Inflammatory macrophage treated with lipopolysaccharide for 4 hours (primary cell): ENCODE data around the gene SIGLEC7.

Source experiments
- DNase-seq: peaks from one replicate; pipeline ENCODE4 v3.0.0-alpha.2; 2020

The SIGLEC7 gene

DNA sequence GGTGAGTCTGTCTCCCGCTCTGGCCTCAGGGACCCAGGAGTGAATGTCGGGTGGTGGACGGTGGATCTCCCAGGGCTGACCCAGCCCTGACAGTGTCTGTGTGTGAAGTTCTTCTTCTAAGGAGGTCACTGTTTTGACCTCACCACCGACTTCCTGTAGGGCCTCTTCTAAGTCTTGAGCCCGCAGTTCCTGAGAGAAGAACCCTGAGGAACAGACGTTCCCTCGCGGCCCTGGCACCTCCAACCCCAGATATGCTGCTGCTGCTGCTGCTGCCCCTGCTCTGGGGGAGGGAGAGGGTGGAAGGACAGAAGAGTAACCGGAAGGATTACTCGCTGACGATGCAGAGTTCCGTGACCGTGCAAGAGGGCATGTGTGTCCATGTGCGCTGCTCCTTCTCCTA, at the start of gene SIGLEC7:
SIGLEC7 (plus strand) TSS at position 183 of the 400 bp plus-strand sequence; CDS start at position 252, 69 bp downstream.
- DNase-seq, result peak; percentile 57

DNA sequence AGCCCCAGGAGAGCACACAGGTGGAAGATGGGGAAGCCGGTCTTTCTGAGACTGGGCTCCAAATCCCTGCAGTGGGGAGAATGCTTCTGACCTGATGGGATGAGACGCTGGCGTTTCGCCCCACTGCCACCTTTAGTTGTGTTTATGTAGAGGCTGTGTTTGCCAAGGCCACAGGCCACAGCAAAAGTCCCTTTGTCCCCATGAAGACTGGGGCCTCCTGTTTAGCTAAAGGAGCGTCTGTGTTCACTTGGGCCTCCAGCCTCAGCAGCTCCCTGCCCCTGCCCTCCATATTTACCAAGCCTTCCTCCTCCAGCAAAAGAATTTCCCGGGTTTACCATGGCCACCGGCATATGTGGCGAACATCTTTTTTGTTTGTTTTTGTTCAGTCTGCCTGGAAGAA, 49.0 kb upstream of the SIGLEC7 start:
- no peak for DNase-seq

DNA sequence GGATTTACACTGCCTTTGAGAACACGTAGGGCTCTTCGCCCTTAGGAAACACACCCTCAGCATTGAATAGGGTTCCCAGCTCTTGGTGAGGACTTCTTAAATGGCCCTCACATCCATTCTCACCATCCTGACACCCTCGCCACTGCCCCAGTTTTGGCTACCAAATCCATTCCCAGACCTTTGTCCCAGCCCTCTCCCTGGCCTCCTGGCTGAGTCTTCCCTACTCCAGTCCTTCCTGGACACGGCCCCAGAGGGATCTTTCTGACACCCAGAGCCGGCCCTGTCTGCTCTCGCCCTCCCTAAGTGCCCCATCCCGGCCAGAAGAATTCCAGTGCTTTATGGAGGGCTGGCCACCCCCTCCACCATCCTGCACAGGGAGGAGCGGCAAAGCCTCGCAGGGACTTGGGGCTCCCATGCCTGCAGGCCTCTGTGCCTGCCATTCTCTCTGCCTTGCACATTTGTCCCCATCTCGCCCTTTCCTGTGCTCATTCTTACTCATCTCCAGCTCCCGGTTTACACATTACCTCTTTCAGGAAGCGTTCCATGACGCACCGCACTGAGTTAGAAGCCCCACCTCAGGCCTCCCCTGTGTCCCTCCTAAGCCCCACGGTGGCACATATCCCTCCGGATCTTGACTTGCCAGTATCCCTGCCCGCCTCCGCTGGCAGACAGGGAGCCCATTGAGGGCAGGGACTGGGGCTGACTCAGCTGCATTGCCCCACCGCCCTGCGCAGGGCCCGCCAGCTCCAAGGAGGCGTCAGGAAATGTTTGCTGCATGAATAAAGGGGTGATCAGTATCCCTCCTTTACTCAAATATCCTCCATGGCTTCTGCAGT, 48.4 kb upstream of the SIGLEC7 start:
- no peak for DNase-seq

DNA sequence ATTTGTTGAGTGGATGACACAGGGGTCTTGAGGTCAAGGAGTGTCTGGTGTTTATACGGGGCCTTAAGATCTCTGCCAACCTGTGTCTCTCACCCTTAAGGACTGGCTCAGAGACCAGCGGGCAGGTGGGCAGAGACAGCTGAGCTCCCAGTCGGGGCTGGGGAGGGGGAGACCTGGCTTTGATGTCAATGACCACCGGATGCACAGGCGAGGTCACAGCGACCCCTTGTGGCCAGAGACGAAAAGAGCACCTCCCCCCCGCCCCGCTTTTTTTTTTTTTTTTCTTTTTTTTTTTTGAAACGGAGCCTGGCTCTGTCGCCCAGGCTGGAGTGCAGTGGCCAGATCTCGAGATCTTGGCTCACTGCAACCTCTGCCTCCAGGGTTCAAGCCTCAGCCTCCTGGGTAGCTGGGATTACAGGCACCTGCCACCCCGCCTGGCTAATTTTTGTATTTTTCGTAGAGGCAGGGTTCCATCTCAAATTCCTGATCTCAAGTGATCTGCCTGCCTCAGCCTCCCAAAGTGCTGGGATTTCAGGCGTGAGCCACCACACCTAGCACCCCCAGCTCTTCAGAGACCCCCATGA, 47.3 kb upstream of the SIGLEC7 start:
- DNase-seq, result peak; percentile 10

DNA sequence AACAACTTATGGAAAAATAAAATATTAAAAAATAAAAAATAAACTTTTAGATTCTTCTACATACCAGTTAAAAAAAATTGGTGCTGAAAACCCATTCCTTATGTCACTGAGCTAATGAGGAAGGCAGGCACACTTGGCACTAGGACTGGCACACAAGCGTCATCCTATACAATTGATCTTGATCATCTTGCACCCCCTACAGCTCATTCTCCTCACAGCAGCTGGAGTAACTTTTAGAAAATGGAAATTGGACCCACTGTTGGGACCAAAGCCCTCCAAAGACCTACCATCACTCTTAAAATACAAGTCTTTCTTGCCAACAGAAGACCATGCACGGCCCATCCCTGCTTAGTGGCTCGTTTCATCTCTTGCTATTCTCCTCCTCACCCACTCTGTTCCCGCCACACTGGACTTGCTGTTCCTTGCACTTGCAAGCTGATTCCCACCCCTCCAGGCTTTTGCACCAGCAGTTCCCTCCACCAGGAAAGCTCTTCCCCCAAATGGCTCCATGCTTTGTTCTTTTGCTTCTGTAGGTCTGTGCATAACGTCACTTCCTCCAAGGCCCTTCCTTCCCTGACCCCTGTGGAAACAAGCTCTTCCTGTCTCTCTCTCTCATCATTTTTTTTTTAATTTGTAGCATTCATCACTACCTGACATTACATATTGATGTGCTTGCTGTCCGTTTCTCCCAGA, 45.5 kb upstream of the SIGLEC7 start:
- peak; percentile 10 for DNase-seq

DNA sequence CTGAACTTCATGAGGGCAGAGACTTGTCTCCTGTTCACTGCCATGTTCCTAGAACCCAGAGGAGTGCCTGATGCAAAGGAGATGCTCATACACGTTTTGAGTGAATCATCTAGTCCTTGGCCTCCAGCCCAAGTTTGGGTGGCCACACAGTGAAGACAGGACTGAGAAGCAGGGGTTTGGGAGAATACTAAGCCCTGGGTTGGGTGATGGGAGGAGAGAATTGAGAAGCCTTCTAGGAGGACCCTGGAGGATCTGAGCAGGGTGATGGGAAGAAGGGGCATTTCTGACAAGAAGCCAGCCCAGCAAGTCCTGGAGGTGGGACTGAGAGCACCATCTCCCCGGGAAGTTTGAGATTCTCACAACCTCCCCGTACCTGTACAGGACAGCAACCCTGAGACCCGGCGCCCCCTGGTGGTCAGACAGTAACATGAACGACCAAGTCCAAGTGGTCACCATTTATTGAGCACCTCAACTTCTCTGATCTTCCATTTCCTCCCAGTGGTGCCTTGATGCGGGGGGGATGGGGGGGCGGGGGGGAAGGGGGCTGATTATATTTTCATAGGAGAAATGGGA, 44.8 kb upstream of the SIGLEC7 start:
- DNase-seq, result peak; percentile 40

DNA sequence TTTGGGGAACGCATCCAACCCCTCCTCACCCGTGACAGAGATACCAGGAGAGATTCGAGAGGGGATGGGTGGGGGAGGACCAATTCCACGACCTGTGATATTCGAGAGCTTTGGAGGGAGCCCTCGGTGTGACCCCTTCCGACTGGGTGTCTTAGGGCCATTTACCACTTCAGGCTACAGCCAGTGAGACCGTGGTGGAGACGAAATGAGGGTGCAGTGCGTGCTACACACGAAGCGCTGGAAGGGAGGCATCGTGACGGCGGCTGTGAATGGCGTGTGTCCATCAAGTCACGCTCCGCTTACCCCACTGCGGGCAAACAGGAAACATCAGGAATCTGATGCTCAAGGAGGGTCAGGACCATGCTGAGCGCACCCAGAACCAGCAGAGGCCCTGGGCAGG, 44.3 kb upstream of the SIGLEC7 start:
- no peak for DNase-seq

DNA sequence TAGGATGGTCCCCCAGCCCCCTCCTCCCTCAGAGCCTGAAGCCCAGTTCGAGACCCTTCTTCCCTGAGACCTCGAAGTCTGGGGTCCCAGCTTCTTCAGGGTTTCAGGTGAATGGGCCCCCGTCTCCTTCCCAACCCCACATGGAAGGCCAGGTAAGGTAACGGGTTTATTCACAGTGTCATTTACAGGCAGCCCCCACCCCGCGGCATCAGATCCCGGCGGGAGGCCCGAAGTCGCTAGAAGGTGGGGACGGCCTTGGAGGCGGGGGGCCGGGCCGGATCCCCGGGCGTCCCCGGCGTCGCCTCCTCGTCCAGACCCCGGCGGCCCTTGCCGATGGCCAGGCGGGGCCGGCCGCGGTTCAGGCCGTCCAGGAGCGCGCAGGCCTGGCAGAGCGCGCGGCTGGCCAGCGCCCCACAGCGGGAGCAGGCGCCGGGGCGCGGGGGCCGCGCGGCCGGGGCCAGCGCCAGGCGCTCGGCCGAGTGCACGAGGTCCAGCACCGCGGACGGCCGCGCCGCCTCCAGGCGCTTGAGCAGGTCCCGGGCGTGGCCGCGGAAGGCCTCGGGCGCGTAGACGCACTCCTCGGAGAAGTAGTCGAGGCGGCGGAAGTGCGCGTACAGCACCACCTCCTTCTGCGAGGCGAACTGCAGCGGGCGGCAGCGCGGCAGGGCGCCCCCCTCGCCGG, 43.6 kb upstream of the SIGLEC7 start:
- DNase-seq, result peak; percentile 60

DNA sequence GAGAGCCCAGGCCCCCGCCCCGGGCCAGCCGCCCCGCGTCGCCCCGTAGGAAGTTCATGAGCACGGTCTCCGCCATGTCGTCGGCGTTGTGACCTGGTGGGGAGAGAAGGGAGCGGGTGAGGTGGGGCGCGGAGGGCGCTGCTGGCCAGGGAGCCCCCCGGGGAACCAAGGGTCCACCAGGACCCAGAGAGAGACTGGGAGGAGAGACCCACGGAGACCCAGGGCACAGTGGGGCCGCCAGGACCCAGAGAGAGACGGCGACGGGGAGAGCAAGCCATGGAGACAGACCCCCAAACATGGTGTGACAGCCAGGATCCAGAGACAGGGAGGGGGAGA, 43.1 kb upstream of the SIGLEC7 start:
- no peak for DNase-seq

DNA sequence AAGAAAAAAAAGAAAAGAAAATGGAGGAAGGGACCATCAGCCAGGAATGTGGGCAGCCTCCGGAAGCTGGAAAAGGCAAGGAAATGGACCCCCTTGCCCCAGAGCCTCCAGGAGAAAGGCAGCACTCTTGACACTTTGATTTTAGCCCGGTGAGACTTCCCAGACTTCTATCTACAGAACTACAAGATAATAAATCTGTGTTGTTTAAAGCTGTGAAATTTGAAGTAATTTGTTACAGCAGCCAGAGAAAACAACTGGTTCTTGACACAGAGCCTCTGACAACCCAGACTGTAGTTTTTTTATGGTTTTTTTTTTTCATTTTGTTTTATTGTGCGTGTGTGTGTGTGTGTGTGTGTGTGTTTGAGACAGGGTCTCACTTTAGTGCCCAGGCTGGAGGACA, 41.5 kb upstream of the SIGLEC7 start:
- DNase-seq, result no peak

DNA sequence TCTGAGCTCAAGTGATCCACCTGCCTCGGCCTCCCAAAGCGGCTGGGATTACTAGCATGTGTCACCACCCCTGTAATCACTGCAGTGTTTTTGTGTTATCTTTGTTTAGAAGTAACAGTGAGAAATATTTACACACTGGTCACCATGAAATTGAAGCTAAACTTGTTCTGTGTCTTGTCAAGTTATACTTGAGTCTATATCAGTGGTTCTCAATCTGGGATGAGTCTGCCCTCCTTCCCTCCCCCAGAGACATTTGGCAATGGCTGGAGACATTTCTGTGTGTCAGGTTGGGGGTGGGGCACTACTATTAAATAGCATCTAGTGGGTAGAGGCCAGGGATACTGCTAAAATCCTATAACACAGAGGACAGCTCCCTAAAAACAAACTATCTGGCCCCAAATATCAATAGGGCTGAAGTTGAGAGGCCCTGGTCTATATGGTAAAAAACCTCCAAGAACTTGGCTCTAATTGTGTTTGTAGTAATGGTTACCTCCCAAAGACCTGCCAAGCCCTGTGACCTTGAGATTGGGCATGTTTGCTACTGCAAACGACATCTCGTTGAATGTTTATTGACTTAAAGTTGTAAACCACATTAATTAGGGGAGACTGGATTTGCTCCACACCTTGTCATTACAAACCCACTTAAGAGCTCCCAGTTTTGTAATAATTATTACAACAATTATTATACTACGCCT, 40.8 kb upstream of the SIGLEC7 start:
- no peak for DNase-seq

DNA sequence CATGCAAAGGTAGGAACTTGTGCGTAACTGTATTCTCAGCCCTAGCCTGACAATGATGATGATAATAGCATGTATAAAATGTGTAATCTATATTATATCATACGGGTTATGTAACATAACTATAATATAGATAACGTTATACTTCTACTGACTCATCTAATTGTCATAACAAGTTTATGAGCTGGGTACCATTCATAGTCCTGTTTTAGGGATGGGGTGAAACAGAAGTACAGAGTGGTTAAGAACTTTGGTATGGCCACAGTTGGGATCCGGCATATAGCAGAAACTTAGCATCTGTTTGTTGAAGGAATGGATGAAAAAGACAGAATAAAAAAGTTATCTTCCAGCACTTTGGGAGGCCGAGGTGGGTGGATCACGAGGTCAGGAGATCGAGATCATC, 39.1 kb upstream of the SIGLEC7 start:
- DNase-seq, result no peak

DNA sequence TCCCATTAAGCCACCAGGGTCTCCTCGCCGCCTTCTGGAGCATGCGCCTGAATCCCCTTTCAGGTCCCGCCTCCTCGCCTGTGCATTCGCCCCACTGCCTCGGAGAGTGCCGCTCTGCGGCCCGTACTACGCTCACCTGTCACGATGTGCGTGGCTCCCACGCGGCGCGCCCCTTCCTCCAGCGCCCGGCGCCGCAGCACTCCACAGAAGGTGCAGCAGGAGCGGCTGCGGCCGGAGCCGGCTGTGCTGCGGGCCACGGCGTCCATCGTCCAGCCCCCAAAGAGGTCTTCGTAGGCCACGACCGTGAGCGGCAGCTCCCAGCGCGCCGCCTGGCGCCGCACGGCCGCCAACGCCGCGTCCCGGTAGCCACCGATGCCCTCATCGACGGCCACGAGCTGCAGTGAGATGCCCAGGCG, 38.2 kb upstream of the SIGLEC7 start:
- DNase-seq, result no peak

DNA sequence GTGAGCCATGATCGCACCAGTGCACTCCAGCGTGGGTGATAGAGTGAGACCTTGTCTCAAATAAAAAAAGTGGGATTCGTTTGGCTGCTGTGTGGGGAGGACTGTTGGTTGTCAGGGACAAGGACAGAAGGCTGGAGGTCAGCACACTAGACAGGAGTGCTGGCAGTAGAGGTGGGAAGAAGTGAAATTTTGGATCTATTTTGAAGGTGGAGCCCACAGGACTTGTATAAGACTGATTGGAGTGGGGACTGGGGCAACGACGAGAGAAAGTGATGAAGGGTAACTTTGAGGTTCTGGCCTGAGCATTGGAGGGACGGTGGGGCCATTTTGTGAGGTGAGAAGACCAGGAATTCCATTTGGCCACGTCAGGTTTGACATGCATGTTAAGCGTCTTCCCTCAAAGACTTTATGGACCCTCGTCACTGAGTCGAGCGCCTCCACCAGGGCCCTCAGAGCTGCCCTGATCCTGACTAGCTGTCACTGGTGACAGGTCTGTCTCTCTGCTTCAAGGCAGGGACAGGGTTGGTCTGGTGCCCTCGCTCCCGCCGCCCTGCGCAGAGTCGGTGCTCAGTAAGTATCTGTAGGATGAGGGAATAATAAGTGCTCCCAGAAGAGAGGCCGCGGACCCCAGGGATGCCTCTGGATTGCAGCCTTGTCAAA, 34.6 kb upstream of the SIGLEC7 start:
- DNase-seq, result no peak

DNA sequence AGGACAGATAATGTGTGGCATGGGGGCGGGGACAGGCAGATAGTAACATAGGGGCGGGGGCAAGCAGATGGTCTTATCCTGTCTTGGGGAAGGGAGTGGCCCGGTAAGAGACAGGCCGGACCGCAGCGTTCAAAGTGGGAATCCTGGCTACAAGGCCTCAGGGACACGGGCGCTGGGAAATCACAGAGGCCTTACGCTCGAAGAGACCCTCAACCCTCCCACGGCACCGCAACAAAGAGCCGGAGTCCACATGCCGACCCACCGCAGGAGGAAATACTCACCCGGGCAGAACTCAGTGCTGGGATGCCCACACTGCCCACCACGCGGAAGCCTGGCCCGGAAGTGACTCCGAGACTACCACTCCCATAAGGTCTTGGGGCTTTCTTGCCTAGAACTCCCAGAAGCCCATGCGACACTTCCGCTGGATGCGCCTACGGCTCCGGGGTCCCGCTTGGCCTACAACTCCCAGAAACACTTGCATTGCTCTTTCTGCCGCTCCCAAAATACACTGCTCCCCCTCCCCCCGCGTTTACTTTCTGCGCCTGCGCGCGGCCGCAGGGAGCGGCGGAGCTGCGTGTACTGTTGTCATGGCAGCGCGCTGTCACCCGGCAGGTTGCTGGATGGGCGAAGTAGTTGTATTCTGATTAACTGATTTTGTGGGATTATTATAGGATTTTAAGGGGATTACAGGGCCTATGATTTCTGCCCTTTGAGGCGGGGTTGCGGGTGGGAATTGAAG, 33.9 kb upstream of the SIGLEC7 start, which contains the start of gene CTU1:
CTU1 (minus strand) TSS at position 344 of the 739 bp plus-strand sequence. CDS start 3,840 bp downstream, outside the sequence.
- DNase-seq, result peak; percentile 100

DNA sequence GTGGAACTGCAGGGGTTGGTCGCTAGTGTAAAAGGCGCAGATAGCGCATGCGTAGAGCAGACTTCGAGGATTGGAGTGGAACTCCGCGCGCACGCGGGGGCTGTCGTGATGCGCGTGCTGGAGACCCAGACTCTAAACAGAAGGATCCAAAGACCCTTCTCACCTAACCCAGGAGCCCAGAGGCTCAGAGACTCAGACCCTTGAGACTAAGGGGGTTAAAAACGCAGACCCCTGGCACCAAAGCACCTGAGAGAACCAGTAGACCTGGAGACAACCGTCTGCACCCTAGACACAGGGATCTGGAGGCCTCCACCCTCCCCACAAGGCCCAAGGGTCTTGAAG, 33.3 kb upstream of the SIGLEC7 start:
- no peak for DNase-seq

DNA sequence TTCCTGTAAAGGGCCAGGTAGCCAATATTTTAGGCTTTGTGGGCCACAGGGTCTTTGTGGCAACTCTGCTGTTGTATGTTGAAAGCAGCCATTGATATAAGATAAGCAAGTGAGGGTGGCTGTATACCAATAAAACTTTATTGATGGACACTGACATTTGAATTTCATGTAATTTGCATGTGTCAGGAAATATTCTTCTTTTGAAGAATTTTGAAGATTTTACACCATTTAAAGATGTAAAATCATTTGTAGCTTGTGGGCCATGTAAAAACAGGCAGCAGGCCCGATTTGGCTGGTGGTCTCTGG, 31.5 kb upstream of the SIGLEC7 start:
- DNase-seq, result no peak

DNA sequence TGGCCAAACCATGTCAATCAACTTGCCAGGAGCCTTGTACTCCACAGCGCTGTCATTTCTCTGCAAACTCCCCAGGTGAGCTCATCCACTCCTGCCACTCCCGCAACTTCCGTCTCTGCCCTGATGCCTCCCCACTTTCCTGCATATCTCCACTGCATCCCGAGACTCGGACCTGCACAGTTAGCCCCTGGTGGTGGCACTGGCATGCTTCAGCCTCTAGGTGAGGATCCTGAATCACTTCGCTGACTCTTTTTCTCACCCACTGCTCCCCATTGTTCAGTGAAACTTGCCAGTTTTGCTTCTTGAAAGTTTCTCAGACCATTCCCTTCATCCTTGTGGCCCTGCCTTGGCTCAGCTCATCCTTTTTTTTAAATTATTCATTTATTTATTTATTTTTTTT, 30.5 kb upstream of the SIGLEC7 start:
- no peak for DNase-seq

DNA sequence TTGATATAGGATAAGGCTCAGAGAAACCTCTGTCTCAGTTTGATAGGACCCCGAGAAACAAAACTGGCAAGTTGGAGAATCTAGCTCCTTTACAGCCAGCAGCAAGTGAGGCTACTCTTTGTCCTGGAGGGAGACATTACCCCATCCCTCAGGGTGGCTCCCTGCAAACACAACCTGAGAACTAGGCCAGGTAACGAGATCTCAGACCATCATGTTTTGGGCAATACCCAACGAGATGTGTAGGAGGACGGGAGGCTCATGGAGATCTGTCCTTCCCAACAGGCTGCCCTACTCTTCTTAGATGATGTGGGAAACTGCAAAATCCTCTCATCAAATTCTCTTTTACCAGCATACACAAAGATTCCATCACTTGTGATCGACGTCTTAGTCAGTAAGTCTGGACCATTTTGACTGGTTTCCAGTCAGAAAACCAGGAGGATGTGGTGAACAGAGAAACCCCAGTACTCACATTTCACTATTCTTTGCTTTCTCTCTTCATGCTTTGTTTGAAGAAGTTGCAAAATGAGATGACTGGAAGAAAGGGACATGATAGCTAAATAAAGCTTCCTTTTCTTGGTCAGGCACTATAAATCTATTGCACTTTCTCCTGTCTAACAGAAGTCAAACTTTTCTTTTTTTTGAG, 27.9 kb upstream of the SIGLEC7 start:
- DNase-seq, result peak; percentile 82

DNA sequence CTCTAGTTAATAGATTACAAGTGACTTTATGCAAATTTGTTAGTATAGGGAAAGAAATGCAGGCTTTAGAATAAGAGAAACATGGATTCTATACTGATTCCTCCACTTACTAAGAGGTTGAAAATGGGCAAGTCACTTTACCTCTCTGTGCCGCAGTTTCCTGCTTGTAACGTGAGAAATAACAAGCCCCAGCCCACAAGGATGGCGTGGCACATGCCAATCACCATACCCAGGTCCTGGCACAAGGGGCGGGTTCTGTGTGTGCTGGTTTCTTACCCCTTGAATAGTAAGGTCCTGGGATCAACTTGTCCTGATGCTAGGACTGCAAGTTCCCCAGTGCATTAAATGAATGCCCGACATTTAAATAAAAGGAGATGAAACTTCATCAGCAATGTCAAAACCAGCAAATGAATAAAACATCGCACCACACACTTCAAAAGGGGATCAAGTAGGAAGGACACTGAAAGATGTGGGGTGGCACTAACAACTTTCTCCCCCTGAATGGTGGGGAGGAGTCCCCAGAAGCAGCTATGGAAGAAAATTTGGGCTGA, 25.3 kb upstream of the SIGLEC7 start:
- DNase-seq, result no peak

DNA sequence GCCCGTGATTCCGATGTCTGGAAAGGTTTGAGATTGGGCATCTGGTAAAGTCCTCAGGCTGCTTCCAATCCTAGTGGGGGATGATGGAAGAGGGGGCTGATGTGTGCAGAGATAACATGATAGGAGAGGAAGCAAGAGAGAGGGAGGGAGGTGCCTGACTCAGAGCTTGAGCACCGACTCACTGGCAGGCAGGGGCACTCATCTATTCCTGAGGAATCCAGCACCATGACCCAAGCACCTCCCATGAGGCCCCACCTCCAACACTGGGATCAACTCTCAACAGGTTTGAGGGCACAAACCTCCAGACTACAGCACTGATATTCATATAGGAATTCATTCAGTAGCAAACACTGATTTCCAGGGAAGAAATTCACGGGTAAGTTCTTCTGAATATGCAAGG, 23.0 kb upstream of the SIGLEC7 start:
- DNase-seq, result peak; percentile 53
